WTC11 (cell line): ENCODE measurements around the gene PPP4C. TPM values are rescaled to one million over a fixed set of nuclear protein-coding genes. Genes with fewer than 3 reads are reported as not detected.
A peak's percentile ranks its signal among the peaks of the same experiment; 100 is the strongest.

Source experiments
- ATAC-seq: fragments of 200-7000 bp; cut with Tn5 transposase; 2 replicates; pipeline ENCODE4 v1.10.0; 2021; ENCODE audit warnings: mild to moderate bottlenecking, moderate library complexity
- Bru-seq: library from RNA; stranded (reverse); fragments of 400-500 nt; gene quantifications from one replicate; lab custom pipeline; 2021; lab: Mats Ljungman, UMichigan
- CTCF ChIA-PET: fragments of 300-600 bp; sonication (Branson Sonifier 250); formaldehyde crosslinking; loops from one replicate; lab custom pipeline; 2021; ENCODE audit warnings: antibody characterized with exemption; lab: Charles Lee
- POLR2A ChIA-PET: fragments of 350-600 bp; sonication (Branson Sonifier 250); formaldehyde crosslinking; loops from one replicate; lab custom pipeline; 2021; ENCODE audit warnings: antibody characterized with exemption; lab: Charles Lee
- DNase-seq: peaks from one replicate; pipeline ENCODE4 v3.0.0; 2021; ENCODE audit warnings: low spot score
- H3K27ac Mint-ChIP-seq: 2 replicates; pipeline ENCODE4 v1.8.0; 2021; ENCODE audit warnings: mixed read lengths
- H3K27me3 Mint-ChIP-seq: 2 replicates; pipeline ENCODE4 v1.8.0; 2021; ENCODE audit warnings: low read depth, mild to moderate bottlenecking, moderate library complexity, mixed read lengths
- H3K36me3 Mint-ChIP-seq: 2 replicates; pipeline ENCODE4 v1.8.0; 2021; ENCODE audit warnings: mixed read lengths
- H3K4me1 Mint-ChIP-seq: 2 replicates; pipeline ENCODE4 v1.8.0; 2022; ENCODE audit warnings: mixed read lengths
- H3K4me3 Mint-ChIP-seq: 2 replicates; pipeline ENCODE4 v1.8.0; 2021; ENCODE audit warnings: mild to moderate bottlenecking, moderate library complexity, mixed read lengths
- H3K9me3 Mint-ChIP-seq: 2 replicates; pipeline ENCODE4 v1.8.0; 2021; ENCODE audit warnings: mixed read lengths
- ARID4B ChIP-seq: sonication (generic); formaldehyde crosslinking; IDR thresholded peaks from 2 replicates; pipeline ENCODE4 v1.8.0; 2023; ENCODE audit warnings: missing genetic modification reagents, mild to moderate bottlenecking, borderline replicate concordance
- CREM ChIP-seq: sonication (generic); formaldehyde crosslinking; IDR thresholded peaks from 2 replicates; pipeline ENCODE4 v1.8.1; 2022; ENCODE audit warnings: mild to moderate bottlenecking, missing genetic modification reagents, moderate library complexity
- ESRRA ChIP-seq: sonication (generic); formaldehyde crosslinking; IDR thresholded peaks from 2 replicates; pipeline ENCODE4 v1.8.1; 2022; ENCODE audit warnings: mild to moderate bottlenecking, missing genetic modification reagents, borderline replicate concordance
- ETV6 ChIP-seq: sonication (generic); formaldehyde crosslinking; IDR thresholded peaks from 2 replicates; pipeline ENCODE4 v1.8.1; 2022; ENCODE audit warnings: mild to moderate bottlenecking, missing genetic modification reagents
- FOXK1 ChIP-seq: sonication (generic); formaldehyde crosslinking; IDR thresholded peaks from 2 replicates; pipeline ENCODE4 v1.8.0; 2022; ENCODE audit warnings: mild to moderate bottlenecking, moderate library complexity, missing genetic modification reagents
- GABPB1 ChIP-seq: sonication (generic); formaldehyde crosslinking; IDR thresholded peaks from 2 replicates; pipeline ENCODE4 v1.8.1; 2023; ENCODE audit warnings: mild to moderate bottlenecking, missing genetic modification reagents
- HMGA2 ChIP-seq: fragments of 250-450 bp; sonication (Bioruptor Pico); IDR thresholded peaks from 2 replicates; pipeline ENCODE4 v1.4.0; 2021; ENCODE audit warnings: mild to moderate bottlenecking, moderate library complexity
- HMGXB4 ChIP-seq: sonication (generic); formaldehyde crosslinking; IDR thresholded peaks from 2 replicates; pipeline ENCODE4 v1.8.1; 2023; ENCODE audit warnings: mild to moderate bottlenecking, moderate library complexity, missing genetic modification reagents
- MYBL2 ChIP-seq: sonication (generic); formaldehyde crosslinking; IDR thresholded peaks from 2 replicates; pipeline ENCODE4 v1.8.1; 2023; ENCODE audit warnings: mild to moderate bottlenecking, moderate library complexity, missing genetic modification reagents
- NFE2L1 ChIP-seq: sonication (generic); formaldehyde crosslinking; IDR thresholded peaks from 2 replicates; pipeline ENCODE4 v1.8.1; 2023; ENCODE audit warnings: missing genetic modification reagents
- SP1 ChIP-seq: sonication (generic); formaldehyde crosslinking; conservative IDR thresholded peaks from 2 replicates; pipeline ENCODE4 v1.8.1; 2022; ENCODE audit warnings: missing genetic modification reagents
- TEAD1 ChIP-seq: sonication (generic); formaldehyde crosslinking; IDR thresholded peaks from 2 replicates; pipeline ENCODE4 v1.8.0; 2022; ENCODE audit warnings: mild to moderate bottlenecking, missing genetic modification reagents
- ZBTB21 ChIP-seq: sonication (generic); formaldehyde crosslinking; IDR thresholded peaks from 2 replicates; pipeline ENCODE4 v1.8.1; 2023; ENCODE audit warnings: mild to moderate bottlenecking, missing genetic modification reagents, borderline replicate concordance
- long read RNA-seq, 3 experiments: library from RNA in 1 of 3; library from capped mRNA in 1 of 3; library from polyadenylated mRNA in 1 of 3; unstranded in 2 of 3; stranded (forward) in 1 of 3; transcript quantifications; one replicate each; pipeline ENCODE4 v2.0.0, GENCODE V29; 2021
- total RNA-seq: library from RNA; stranded (reverse); gene quantifications from 3 replicates; pipeline ENCODE4 v1.2.3, GENCODE V29; 2021
- TF ChIP-seq, protein P1 (sequence below): sonication (generic); formaldehyde crosslinking; IDR thresholded peaks from 2 replicates; pipeline ENCODE4 v1.8.1; 2023; ENCODE audit warnings: mild to moderate bottlenecking, missing genetic modification reagents, moderate library complexity
- TF ChIP-seq, protein P2 (sequence below): fragments of 250-450 bp; sonication (Bioruptor Pico); IDR thresholded peaks from 2 replicates; pipeline ENCODE4 v2.1.2; 2022; ENCODE audit warnings: mild to moderate bottlenecking, moderate library complexity

Gene PPP4C
- total RNA-seq, result 159 to 164 TPM (median 161 TPM) in 3 replicates
- Bru-seq, nascent RNA, result percentile 81 among the genes with signal in this experiment
- long read RNA-seq, experiment 1, transcript PPP4C-214 (8 exons, 1,301 nt), result minor isoform, 52 of 1,139 reads
- long read RNA-seq, experiment 1, transcript PPP4C-202 (8 exons, 1,333 nt), result minor isoform, 5 of 1,139 reads
- long read RNA-seq, experiment 1, transcript PPP4C-204 (8 exons, 941 nt), result minor isoform, 35 of 1,139 reads
- long read RNA-seq, experiment 1, transcript PPP4C-201 (9 exons, 1,407 nt), result major isoform, 707 of 1,139 reads
- long read RNA-seq, experiment 1, partial matches to known transcripts, result 45 of 1,139 reads
- long read RNA-seq, experiment 1, other reads (novel, unspliced or antisense), result 287 of 1,139 reads
- long read RNA-seq, experiment 2, transcript PPP4C-202 (8 exons, 1,333 nt), result minor isoform, 5 of 212 reads
- long read RNA-seq, experiment 2, transcript PPP4C-201 (9 exons, 1,407 nt), result major isoform, 105 of 212 reads
- long read RNA-seq, experiment 2, partial matches to known transcripts, result 33 of 212 reads
- long read RNA-seq, experiment 2, other reads (novel, unspliced or antisense), result 64 of 212 reads
- long read RNA-seq, experiment 3, transcript PPP4C-201 (9 exons, 1,407 nt), result major isoform, 157 of 316 reads
- long read RNA-seq, experiment 3, transcript PPP4C-214 (8 exons, 1,301 nt), result minor isoform, 19 of 316 reads
- long read RNA-seq, experiment 3, transcript PPP4C-204 (8 exons, 941 nt), result minor isoform, 5 of 316 reads
- long read RNA-seq, experiment 3, partial matches to known transcripts, result 16 of 316 reads
- long read RNA-seq, experiment 3, other reads (novel, unspliced or antisense), result 113 of 316 reads

DNA sequence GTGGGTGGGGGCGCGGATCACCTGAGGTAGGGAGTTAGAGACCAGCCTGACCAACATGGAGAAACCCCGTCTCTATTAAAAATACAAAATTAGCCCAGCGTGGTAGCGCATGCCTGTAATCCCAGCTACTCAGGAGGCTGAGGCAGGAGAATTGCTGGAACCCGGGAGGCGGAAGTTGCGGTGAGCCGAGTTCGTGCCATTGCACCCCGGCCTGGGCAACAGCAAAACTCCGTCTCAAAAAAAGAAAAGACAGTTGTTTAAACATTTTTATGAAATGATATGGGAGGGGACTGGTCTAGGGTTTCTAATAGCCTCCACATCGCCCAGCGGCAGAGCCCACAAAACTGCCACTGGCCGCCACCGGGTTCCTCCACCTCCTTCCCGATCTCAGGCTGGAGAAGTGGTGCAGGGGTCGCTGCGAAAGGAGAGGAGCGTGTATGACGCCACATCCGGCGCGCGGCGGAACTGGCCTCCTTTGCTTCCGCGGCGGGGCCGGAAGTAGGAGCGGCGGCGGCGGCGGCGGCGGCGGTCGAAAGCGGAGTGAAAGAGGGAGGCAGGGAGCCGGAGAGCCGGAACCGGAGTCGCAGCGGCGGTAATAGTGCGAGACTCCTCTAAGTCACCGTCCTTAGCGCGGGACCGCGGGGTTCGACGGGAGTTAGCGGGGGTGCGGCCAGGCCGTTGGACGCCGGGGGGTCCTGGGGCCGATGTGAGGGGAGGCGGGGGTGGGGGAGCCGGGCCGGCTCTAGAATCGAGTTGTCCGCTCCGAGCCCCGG, at the start of gene PPP4C:
Gene PPP4C (plus strand): TSS at position 492 of the 773 bp plus-strand sequence. CDS start 384 bp downstream, outside the sequence.
- TF ChIP-seq TEAD1 (CRISPR knock-in tag) (peak; percentile 43; the same call in 1 of the 2 replicates), ESRRA (CRISPR knock-in tag) (0 out of 2 replicates have a peak, but pooled peaks have one; percentile 11), ARID4B (peak; percentile 40; the same call in 1 of the 2 replicates), SP1 (peak; percentile 51; the same call in 1 of the 2 replicates), ZBTB21 (CRISPR knock-in tag) (no peak), GABPB1 (CRISPR knock-in tag) (peak; percentile 88), NFE2L1 (CRISPR knock-in tag) (peak; percentile 29; the same call in 1 of the 2 replicates), ETV6 (CRISPR knock-in tag) (peak; percentile 71), MYBL2 (0 out of 2 replicates have a peak, but pooled peaks have one; percentile 43), HMGA2 (no peak), FOXK1 (peak; percentile 59), HMGXB4 (peak; percentile 66; the same call in 1 of the 2 replicates), CREM (CRISPR knock-in tag) (peak; percentile 93)
- TF ChIP-seq, protein P1, sequence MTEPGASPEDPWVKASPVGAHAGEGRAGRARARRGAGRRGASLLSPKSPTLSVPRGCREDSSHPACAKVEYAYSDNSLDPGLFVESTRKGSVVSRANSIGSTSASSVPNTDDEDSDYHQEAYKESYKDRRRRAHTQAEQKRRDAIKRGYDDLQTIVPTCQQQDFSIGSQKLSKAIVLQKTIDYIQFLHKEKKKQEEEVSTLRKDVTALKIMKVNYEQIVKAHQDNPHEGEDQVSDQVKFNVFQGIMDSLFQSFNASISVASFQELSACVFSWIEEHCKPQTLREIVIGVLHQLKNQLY, result no peak
- TF ChIP-seq, protein P2, sequence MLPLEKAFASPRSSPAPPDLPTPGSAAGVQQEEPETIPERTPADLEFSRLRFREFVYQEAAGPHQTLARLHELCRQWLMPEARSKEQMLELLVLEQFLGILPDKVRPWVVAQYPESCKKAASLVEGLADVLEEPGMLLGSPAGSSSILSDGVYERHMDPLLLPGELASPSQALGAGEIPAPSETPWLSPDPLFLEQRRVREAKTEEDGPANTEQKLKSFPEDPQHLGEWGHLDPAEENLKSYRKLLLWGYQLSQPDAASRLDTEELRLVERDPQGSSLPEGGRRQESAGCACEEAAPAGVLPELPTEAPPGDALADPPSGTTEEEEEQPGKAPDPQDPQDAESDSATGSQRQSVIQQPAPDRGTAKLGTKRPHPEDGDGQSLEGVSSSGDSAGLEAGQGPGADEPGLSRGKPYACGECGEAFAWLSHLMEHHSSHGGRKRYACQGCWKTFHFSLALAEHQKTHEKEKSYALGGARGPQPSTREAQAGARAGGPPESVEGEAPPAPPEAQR (CRISPR knock-in tag), result no peak
- Mint-ChIP-seq H3K27ac (peak within 1 kb of the TSS; percentile 97), H3K4me1 (peaks cover 22% of the 10 kb centered on the region), H3K9me3 (no peaks in the 10 kb centered on the region), H3K4me3 (peak within 1 kb of the TSS; percentile 89), H3K27me3 (no peaks in the 10 kb centered on the region), H3K36me3 (peaks cover 44% of the 10 kb centered on the region)
- peak; percentile 84 for ATAC-seq
- ChIA-PET POLR2A (interaction anchor here (0.7 to 2.1 kb wide), 5 partner anchors 9 to 177 kb away, joined by 3 to 8 read pairs (median 6); partner anchors contain the start of genes ALDOA, SEZ6L2, TBX6 and YPEL3), CTCF (interaction anchor here (1.0 to 6.0 kb wide), 6 partner anchors 10 to 37 kb away, joined by 3 to 45 read pairs (median 8); partner anchors contain the start of genes ALDOA and TBX6)
- peak; percentile 90 for DNase-seq
